ENCODE results near the gene SMTNL1. TPM values are rescaled to one million over a fixed set of nuclear protein-coding genes. Genes with fewer than 3 reads are reported as not detected.

Gene SMTNL1
- total and polyA plus RNA-seq, 9 of the 15 experiments (the other 6 are each of a cell fraction or from before 2014, with no cell fraction given), result not detected

DNA sequence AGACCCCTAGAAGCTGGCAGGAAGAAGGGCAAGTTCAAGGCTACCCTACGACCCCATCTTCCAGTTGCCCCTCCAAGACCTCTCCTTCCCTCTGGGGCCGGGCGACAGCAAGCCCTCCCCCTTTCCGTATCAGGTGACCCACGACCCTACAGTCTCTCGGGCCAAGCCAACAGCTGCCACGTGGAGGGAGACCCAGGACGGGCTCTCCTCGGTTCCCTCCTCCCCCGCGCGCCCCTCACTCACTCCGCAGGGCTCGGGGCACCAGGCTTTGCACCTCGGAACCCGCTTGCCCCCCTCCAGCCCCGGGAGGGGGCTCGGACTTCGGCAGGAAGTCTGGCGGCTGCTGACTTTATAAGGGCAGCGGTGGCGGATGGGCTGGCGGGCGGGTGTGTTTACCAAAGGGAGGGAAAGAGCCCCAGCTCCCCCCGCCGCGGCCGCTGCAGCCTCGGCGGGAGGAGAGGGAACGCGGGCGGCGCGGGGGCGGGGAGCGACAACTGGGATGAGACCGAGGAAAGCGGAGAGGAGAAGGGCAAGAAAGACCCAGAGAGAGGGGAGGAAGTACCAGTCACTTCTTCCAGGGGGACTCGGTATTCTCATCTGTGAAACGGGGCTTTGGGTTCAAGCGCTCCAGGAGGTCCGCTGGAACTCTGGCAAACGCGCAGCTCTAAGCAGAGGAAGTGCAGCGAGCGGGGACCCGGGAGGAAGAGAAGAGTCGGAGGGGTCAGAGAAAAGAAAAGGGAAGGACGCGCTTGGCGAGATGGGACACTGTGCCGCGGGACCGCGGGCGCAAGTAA lies 22.7 kb upstream of the SMTNL1 start (continued):
- TF ChIP-seq MYC (IDR thresholded peaks at IDR 0.05; ENCODE audit: low read depth, low read length), result peak; percentile 70
- TF ChIP-seq MYC (CRISPR knock-in tag; IDR thresholded peaks at IDR 0.05; ENCODE audit: borderline replicate concordance, low read depth), result peak; percentile 27; the same call in 1 of the 2 replicates
- TF ChIP-seq ZNF146 (CRISPR knock-in tag; IDR thresholded peaks at IDR 0.05; ENCODE audit: unreplicated experiment), result no peak
- TF ChIP-seq OTX1 (CRISPR knock-in tag; IDR thresholded peaks at IDR 0.05), result no peak
- TF ChIP-seq, protein P1, sequence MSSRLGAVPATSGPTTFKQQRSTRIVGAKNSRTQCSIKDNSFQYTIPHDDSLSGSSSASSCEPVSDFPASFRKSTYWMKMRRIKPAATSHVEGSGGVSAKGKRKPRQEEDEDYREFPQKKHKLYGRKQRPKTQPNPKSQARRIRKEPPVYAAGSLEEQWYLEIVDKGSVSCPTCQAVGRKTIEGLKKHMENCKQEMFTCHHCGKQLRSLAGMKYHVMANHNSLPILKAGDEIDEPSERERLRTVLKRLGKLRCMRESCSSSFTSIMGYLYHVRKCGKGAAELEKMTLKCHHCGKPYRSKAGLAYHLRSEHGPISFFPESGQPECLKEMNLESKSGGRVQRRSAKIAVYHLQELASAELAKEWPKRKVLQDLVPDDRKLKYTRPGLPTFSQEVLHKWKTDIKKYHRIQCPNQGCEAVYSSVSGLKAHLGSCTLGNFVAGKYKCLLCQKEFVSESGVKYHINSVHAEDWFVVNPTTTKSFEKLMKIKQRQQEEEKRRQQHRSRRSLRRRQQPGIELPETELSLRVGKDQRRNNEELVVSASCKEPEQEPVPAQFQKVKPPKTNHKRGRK (tag; IDR thresholded peaks at IDR 0.05), result no peak
- TF ChIP-seq, protein P2, sequence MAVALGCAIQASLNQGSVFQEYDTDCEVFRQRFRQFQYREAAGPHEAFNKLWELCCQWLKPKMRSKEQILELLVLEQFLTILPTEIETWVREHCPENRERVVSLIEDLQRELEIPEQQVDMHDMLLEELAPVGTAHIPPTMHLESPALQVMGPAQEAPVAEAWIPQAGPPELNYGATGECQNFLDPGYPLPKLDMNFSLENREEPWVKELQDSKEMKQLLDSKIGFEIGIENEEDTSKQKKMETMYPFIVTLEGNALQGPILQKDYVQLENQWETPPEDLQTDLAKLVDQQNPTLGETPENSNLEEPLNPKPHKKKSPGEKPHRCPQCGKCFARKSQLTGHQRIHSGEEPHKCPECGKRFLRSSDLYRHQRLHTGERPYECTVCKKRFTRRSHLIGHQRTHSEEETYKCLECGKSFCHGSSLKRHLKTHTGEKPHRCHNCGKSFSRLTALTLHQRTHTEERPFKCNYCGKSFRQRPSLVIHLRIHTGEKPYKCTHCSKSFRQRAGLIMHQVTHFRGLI (CRISPR knock-in tag; IDR thresholded peaks at IDR 0.05), result no peak
- TF ChIP-seq, protein P3, sequence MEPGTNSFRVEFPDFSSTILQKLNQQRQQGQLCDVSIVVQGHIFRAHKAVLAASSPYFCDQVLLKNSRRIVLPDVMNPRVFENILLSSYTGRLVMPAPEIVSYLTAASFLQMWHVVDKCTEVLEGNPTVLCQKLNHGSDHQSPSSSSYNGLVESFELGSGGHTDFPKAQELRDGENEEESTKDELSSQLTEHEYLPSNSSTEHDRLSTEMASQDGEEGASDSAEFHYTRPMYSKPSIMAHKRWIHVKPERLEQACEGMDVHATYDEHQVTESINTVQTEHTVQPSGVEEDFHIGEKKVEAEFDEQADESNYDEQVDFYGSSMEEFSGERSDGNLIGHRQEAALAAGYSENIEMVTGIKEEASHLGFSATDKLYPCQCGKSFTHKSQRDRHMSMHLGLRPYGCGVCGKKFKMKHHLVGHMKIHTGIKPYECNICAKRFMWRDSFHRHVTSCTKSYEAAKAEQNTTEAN (CRISPR knock-in tag; IDR thresholded peaks at IDR 0.05), result no peak
- no peak for TF ChIP-seq YBX1 (IDR thresholded peaks at IDR 0.05)
- TF ChIP-seq MBD2 (IDR thresholded peaks at IDR 0.05; ENCODE audit: borderline replicate concordance, low read depth), result 0 out of 2 replicates have a peak, but pooled peaks have one; percentile 4
- TF ChIP-seq, protein P4, sequence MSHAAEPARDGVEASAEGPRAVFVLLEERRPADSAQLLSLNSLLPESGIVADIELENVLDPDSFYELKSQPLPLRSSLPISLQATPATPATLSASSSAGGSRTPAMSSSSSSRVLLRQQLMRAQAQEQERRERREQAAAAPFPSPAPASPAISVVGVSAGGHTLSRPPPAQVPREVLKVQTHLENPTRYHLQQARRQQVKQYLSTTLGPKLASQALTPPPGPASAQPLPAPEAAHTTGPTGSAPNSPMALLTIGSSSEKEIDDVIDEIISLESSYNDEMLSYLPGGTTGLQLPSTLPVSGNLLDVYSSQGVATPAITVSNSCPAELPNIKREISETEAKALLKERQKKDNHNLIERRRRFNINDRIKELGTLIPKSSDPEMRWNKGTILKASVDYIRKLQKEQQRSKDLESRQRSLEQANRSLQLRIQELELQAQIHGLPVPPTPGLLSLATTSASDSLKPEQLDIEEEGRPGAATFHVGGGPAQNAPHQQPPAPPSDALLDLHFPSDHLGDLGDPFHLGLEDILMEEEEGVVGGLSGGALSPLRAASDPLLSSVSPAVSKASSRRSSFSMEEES (CRISPR knock-in tag; IDR thresholded peaks at IDR 0.05), result no peak
- TF ChIP-seq, protein P5, sequence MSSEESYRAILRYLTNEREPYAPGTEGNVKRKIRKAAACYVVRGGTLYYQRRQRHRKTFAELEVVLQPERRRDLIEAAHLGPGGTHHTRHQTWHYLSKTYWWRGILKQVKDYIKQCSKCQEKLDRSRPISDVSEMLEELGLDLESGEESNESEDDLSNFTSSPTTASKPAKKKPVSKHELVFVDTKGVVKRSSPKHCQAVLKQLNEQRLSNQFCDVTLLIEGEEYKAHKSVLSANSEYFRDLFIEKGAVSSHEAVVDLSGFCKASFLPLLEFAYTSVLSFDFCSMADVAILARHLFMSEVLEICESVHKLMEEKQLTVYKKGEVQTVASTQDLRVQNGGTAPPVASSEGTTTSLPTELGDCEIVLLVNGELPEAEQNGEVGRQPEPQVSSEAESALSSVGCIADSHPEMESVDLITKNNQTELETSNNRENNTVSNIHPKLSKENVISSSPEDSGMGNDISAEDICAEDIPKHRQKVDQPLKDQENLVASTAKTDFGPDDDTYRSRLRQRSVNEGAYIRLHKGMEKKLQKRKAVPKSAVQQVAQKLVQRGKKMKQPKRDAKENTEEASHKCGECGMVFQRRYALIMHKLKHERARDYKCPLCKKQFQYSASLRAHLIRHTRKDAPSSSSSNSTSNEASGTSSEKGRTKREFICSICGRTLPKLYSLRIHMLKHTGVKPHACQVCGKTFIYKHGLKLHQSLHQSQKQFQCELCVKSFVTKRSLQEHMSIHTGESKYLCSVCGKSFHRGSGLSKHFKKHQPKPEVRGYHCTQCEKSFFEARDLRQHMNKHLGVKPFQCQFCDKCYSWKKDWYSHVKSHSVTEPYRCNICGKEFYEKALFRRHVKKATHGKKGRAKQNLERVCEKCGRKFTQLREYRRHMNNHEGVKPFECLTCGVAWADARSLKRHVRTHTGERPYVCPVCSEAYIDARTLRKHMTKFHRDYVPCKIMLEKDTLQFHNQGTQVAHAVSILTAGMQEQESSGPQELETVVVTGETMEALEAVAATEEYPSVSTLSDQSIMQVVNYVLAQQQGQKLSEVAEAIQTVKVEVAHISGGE (CRISPR knock-in tag; IDR thresholded peaks at IDR 0.05), result peak in 1 of 3 experiments; percentile 49; a peak in 1 of 6 replicates
- no peak for TF ChIP-seq FUS (optimal IDR thresholded peaks at IDR 0.05; ENCODE audit: low read depth, low read length)
- 0 out of 2 replicates have a peak, but pooled peaks have one; percentile 29 for TF ChIP-seq KLF1 (tag; IDR thresholded peaks at IDR 0.05)
- TF ChIP-seq ZNF699 (CRISPR knock-in tag; IDR thresholded peaks at IDR 0.05; ENCODE audit: insufficient replicate concordance), result no peak

Measured in K562 (cell line).